NB4 (cell line): ENCODE measurements around the gene GRM2.

Source experiments
- DNase-seq: peaks from one replicate; pipeline ENCODE4 v3.0.0; 2010; ENCODE audit warnings: low read depth
- H3K4me3 ChIP-seq: one replicate; pipeline ENCODE4 v1.5.1; 2011; ENCODE audit warnings: mild to moderate bottlenecking, low read depth, low read length, moderate library complexity
- MAX ChIP-seq: IDR thresholded peaks from 2 replicates; pipeline ENCODE4 v1.6.1; 2011; ENCODE audit warnings: low read depth, low read length
- MYC ChIP-seq: IDR thresholded peaks from 2 replicates; pipeline ENCODE4 v1.6.1; 2011; ENCODE audit warnings: low read depth, low read length
- POLR2A ChIP-seq: IDR thresholded peaks from 2 replicates; pipeline ENCODE4 v1.6.1; 2011; ENCODE audit warnings: mild to moderate bottlenecking; ENCODE audit not compliant: insufficient read length; ENCODE audit errors: extremely low read depth
- TF ChIP-seq, protein P1 (sequence below): IDR thresholded peaks from one replicate; pipeline ENCODE4 v1.5.1; 2012; ENCODE audit warnings: low read depth, low read length

Gene GRM2

GRCh38 chr3:51711352-51712037, 4.6 kb downstream of the GRM2 start:
- no peak for DNase-seq
- TF ChIP-seq, protein P1, sequence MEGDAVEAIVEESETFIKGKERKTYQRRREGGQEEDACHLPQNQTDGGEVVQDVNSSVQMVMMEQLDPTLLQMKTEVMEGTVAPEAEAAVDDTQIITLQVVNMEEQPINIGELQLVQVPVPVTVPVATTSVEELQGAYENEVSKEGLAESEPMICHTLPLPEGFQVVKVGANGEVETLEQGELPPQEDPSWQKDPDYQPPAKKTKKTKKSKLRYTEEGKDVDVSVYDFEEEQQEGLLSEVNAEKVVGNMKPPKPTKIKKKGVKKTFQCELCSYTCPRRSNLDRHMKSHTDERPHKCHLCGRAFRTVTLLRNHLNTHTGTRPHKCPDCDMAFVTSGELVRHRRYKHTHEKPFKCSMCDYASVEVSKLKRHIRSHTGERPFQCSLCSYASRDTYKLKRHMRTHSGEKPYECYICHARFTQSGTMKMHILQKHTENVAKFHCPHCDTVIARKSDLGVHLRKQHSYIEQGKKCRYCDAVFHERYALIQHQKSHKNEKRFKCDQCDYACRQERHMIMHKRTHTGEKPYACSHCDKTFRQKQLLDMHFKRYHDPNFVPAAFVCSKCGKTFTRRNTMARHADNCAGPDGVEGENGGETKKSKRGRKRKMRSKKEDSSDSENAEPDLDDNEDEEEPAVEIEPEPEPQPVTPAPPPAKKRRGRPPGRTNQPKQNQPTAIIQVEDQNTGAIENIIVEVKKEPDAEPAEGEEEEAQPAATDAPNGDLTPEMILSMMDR, result no peak
- TF ChIP-seq MAX, result no peak
- TF ChIP-seq POLR2A, result no peak
- no peak for TF ChIP-seq MYC
- no peak overlapping the region for H3K4me3 ChIP-seq

DNA sequence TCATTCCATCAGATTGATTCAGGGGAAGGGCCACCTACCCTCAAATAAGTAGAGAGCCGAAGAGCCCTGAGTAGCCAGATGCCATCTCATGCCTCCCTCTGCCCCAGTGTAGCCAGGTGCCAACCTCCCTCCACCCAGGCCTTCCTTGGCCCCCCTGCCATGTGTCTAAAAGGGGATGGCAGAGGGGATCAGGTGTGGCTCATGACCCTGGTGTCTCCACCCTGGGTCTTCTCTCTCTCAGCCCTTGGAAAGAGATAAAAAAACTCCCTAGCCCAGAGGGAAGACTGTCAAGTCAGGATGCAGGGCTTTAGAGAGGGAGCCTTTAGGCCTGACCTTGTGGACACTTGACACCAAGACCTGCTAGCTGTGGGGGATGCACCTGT, 5.2 kb downstream of the GRM2 start:
- DNase-seq, result no peak
- no peak overlapping the region for H3K4me3 ChIP-seq
- no peak for TF ChIP-seq POLR2A
- TF ChIP-seq, protein P1, result no peak
- no peak for TF ChIP-seq MAX
- TF ChIP-seq MYC, result no peak

DNA sequence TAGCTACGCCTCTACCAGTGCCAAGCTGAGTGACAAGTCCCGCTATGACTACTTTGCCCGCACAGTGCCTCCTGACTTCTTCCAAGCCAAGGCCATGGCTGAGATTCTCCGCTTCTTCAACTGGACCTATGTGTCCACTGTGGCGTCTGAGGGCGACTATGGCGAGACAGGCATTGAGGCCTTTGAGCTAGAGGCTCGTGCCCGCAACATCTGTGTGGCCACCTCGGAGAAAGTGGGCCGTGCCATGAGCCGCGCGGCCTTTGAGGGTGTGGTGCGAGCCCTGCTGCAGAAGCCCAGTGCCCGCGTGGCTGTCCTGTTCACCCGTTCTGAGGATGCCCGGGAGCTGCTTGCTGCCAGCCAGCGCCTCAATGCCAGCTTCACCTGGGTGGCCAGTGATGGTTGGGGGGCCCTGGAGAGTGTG, 5.7 kb downstream of the GRM2 start:
- DNase-seq, result no peak
- no peak overlapping the region for H3K4me3 ChIP-seq
- TF ChIP-seq POLR2A, result no peak
- no peak for TF ChIP-seq MAX
- TF ChIP-seq MYC, result no peak
- TF ChIP-seq, protein P1, result no peak

DNA sequence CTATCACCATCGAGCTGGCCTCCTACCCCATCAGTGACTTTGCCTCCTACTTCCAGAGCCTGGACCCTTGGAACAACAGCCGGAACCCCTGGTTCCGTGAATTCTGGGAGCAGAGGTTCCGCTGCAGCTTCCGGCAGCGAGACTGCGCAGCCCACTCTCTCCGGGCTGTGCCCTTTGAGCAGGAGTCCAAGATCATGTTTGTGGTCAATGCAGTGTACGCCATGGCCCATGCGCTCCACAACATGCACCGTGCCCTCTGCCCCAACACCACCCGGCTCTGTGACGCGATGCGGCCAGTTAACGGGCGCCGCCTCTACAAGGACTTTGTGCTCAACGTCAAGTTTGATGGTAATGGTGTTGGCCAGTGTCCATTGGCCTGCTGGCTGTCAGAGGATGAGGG, 6.1 kb downstream of the GRM2 start:
- TF ChIP-seq POLR2A (no peak), MYC (no peak), MAX (no peak)
- TF ChIP-seq, protein P1, result no peak
- DNase-seq, result no peak
- no peak overlapping the region for H3K4me3 ChIP-seq

GRCh38 chr3:51715231-51715976, 8.5 kb downstream of the GRM2 start:
- no peak for TF ChIP-seq MYC
- no peak for TF ChIP-seq MAX
- no peak for TF ChIP-seq POLR2A
- TF ChIP-seq, protein P1, result no peak
- no peak for DNase-seq
- no peak overlapping the region for H3K4me3 ChIP-seq
